Adipocyte (in vitro differentiated cells): ENCODE measurements around the gene LCTL.
A peak's percentile ranks its signal among the peaks of the same experiment; 100 is the strongest.
"Not testable (repeated sequence)": the region's sequence is repeated elsewhere in the genome, so short reads cannot be mapped to it uniquely, and the experiment has no call there.

Experiments
- DNase-seq: peaks from one replicate; pipeline ENCODE4 v3.0.0-alpha.2; 2015; ENCODE audit warnings: low read depth
- H3K27me3 ChIP-seq: replicated peaks from 2 replicates; pipeline ENCODE4 v1.7.0; 2013; ENCODE audit warnings: mild to moderate bottlenecking, low read length, moderate library complexity; ENCODE audit not compliant: control insufficient read depth, insufficient read depth
- H3K36me3 ChIP-seq: 2 replicates; pipeline ENCODE4 v1.7.0; 2013; ENCODE audit warnings: low read length, mild to moderate bottlenecking, moderate library complexity; ENCODE audit not compliant: control insufficient read depth, insufficient read depth, severe bottlenecking
- H3K4me1 ChIP-seq: 2 replicates; pipeline ENCODE4 v1.7.0; 2013; ENCODE audit warnings: mild to moderate bottlenecking, low read length, moderate library complexity; ENCODE audit not compliant: control insufficient read depth, insufficient read depth
- H3K4me3 ChIP-seq: 2 replicates; pipeline ENCODE4 v1.7.0; 2013; ENCODE audit warnings: mild to moderate bottlenecking, low read length, moderate library complexity
- H3K9ac ChIP-seq: 2 replicates; pipeline ENCODE4 v1.7.0; 2013; ENCODE audit warnings: mild to moderate bottlenecking, low read length, moderate library complexity
- H3K9me3 ChIP-seq: 2 replicates; pipeline ENCODE4 v1.7.0; 2013; ENCODE audit warnings: mild to moderate bottlenecking, low read length, moderate library complexity; ENCODE audit not compliant: control insufficient read depth

LCTL gene

GRCh38 chr15:66505430-66505811 lies 60.4 kb downstream of the LCTL start:
- Histone ChIP-seq H3K4me1 (peaks cover 26% of the 10 kb centered on the region), H3K4me3 (peak overlapping the region; percentile 93), H3K9me3 (no peaks in the 10 kb centered on the region), H3K27me3 (no peaks in the 10 kb centered on the region), H3K36me3 (peaks cover 26% of the 10 kb centered on the region), H3K9ac (peak overlapping the region; percentile 98)
- peak; percentile 70 for DNase-seq

- peak; percentile 91 for DNase-seq
- Histone ChIP-seq H3K4me1 (peaks cover 26% of the 10 kb centered on the region), H3K9ac (peak within 1 kb of the TSS; percentile 98), H3K27me3 (no peaks in the 10 kb centered on the region), H3K36me3 (peaks cover 33% of the 10 kb centered on the region), H3K9me3 (no peaks in the 10 kb centered on the region), H3K4me3 (peak within 1 kb of the TSS; percentile 93)
Observed at GRCh38 chr15:66504563-66505429, 61.0 kb downstream of the LCTL start, which contains the start of the genes RPL4 and ZWILCH. Gene RPL4 (minus strand): TSS chr15:66504855. CDS start chr15:66504790, 65 bp downstream. Gene ZWILCH (plus strand): TSS chr15:66505326. CDS start chr15:66505339, 13 bp downstream.

- Histone ChIP-seq H3K27me3 (no peaks in the 10 kb centered on the region), H3K4me1 (peaks cover 26% of the 10 kb centered on the region), H3K36me3 (peaks cover 41% of the 10 kb centered on the region), H3K9ac (peak overlapping the region; percentile 98), H3K9me3 (no peaks in the 10 kb centered on the region), H3K4me3 (peak overlapping the region; percentile 93)
- DNase-seq, result peak; percentile 18
Observed at GRCh38 chr15:66503780-66504562, 61.8 kb downstream of the LCTL start.

GRCh38 chr15:66503041-66503648 lies 62.7 kb downstream of the LCTL start:
- peak overlapping the region; percentile 98 for H3K9ac ChIP-seq
- H3K36me3 ChIP-seq, result peaks cover 49% of the 10 kb centered on the region
- DNase-seq, result peak; percentile 7
- not testable (repeated sequence) for H3K9me3 ChIP-seq, H3K27me3 ChIP-seq
- H3K4me3 ChIP-seq, result peak overlapping the region; percentile 93
- H3K4me1 ChIP-seq, result peaks cover 31% of the 10 kb centered on the region

GRCh38 chr15:66502491-66502890 lies 63.3 kb downstream of the LCTL start:
- Histone ChIP-seq H3K4me1 (peaks cover 36% of the 10 kb centered on the region), H3K4me3 (peak overlapping the region; percentile 93), H3K36me3 (peaks cover 52% of the 10 kb centered on the region), H3K9me3 (no peaks in the 10 kb centered on the region), H3K27me3 (no peaks in the 10 kb centered on the region), H3K9ac (peak overlapping the region; percentile 98)
- DNase-seq, result no peak

- H3K9ac ChIP-seq, result peak overlapping the region; percentile 21
- H3K36me3 ChIP-seq, result peaks cover 52% of the 10 kb centered on the region
- H3K9me3 ChIP-seq, result not testable (repeated sequence)
Observed at GRCh38 chr15:66500346-66500745, 65.5 kb downstream of the LCTL start.

GRCh38 chr15:66498501-66499386 lies 67.1 kb downstream of the LCTL start:
- no peaks in the 10 kb centered on the region for H3K9me3 ChIP-seq
- peaks cover 52% of the 10 kb centered on the region for H3K36me3 ChIP-seq
- no peak overlapping the region for H3K4me3 ChIP-seq
- peak; percentile 66 for DNase-seq
- no peaks in the 10 kb centered on the region for H3K27me3 ChIP-seq
- peak overlapping the region; percentile 93 for H3K9ac ChIP-seq
- H3K4me1 ChIP-seq, result peaks cover 51% of the 10 kb centered on the region

More at GRCh38 chr15:66500346-66500745, 65.5 kb downstream of the LCTL start:
- H3K27me3 ChIP-seq, DNase-seq, H3K4me3 ChIP-seq: not testable (repeated sequence)
- peaks cover 36% of the 10 kb centered on the region for H3K4me1 ChIP-seq
